ENCODE results near the gene USP54. TPM values are rescaled to one million over a fixed set of nuclear protein-coding genes. Genes with fewer than 3 reads are reported as not detected.

Gene USP54
- total RNA-seq, 1 donor from 2014 or later, result 3.4 TPM

- no peak for DNase-seq (ENCODE audit: low read depth in 2 of 2)
Observed at GRCh38 chr10:73537288-73537687, 53.9 kb downstream of the USP54 start.

- DNase-seq (ENCODE audit: low read depth in 2 of 2), result no peak
Observed at GRCh38 chr10:73534857-73535256, 56.3 kb downstream of the USP54 start.

GRCh38 chr10:73529089-73529832 is 61.9 kb downstream of the USP54 start:
- DNase-seq (ENCODE audit: low read depth in 2 of 2), result peak; percentile 82

GRCh38 chr10:73522263-73522662 is 68.9 kb downstream of the USP54 start:
- DNase-seq (ENCODE audit: low read depth in 2 of 2), result peak in 1 of 2 donors; percentile 50

GRCh38 chr10:73519336-73519735 is 71.8 kb downstream of the USP54 start:
- DNase-seq (ENCODE audit: low read depth in 2 of 2), result no peak

- DNase-seq (ENCODE audit: low read depth in 2 of 2), result peak; percentile 55 to 73
Observed at GRCh38 chr10:73517166-73517888, 73.8 kb downstream of the USP54 start.

GRCh38 chr10:73512207-73512743 is 78.9 kb downstream of the USP54 start:
- no peak for DNase-seq (ENCODE audit: low read depth in 2 of 2)

GRCh38 chr10:73509695-73510094 is 81.4 kb downstream of the USP54 start:
- DNase-seq (ENCODE audit: low read depth in 2 of 2), result no peak

- no peak for DNase-seq (ENCODE audit: low read depth in 2 of 2)
Observed at GRCh38 chr10:73506491-73506890, 84.7 kb downstream of the USP54 start.

GRCh38 chr10:73506074-73506473 is 85.1 kb downstream of the USP54 start:
- no peak for DNase-seq (ENCODE audit: low read depth in 2 of 2)

- no peak for DNase-seq (ENCODE audit: low read depth in 2 of 2)
Observed at GRCh38 chr10:73503037-73503436, 88.1 kb downstream of the USP54 start.

GRCh38 chr10:73501651-73502050 is 89.5 kb downstream of the USP54 start:
- DNase-seq (ENCODE audit: low read depth in 2 of 2), result peak in 1 of 2 donors; percentile 41

GRCh38 chr10:73497623-73498022 is 93.5 kb downstream of the USP54 start:
- no peak for DNase-seq (ENCODE audit: low read depth in 2 of 2)

- DNase-seq (ENCODE audit: low read depth in 2 of 2), result peak; percentile 97 to 98
Observed at GRCh38 chr10:73495884-73496674, 95.1 kb downstream of the USP54 start, which contains the start of gene PPP3CB. Gene PPP3CB, minus strand, starts transcription at chr10:73496024. Its CDS starts 135 bp downstream, at chr10:73495889.

GRCh38 chr10:73495226-73495883 is 95.8 kb downstream of the USP54 start:
- peak; percentile 89 to 90 for DNase-seq (ENCODE audit: low read depth in 2 of 2)

- DNase-seq (ENCODE audit: low read depth in 2 of 2), result no peak
Observed at GRCh38 chr10:73494877-73495225, 96.3 kb downstream of the USP54 start.

- DNase-seq (ENCODE audit: low read depth in 2 of 2), result no peak
Observed at GRCh38 chr10:73494213-73494612, 96.9 kb downstream of the USP54 start.

GRCh38 chr10:73493781-73494180 is 97.4 kb downstream of the USP54 start:
- DNase-seq (ENCODE audit: low read depth in 2 of 2), result no peak

GRCh38 chr10:73486601-73487000 is 104.5 kb downstream of the USP54 start:
- DNase-seq (ENCODE audit: low read depth in 2 of 2), result no peak

GRCh38 chr10:73485320-73485719 is 105.8 kb downstream of the USP54 start:
- DNase-seq (ENCODE audit: low read depth in 2 of 2), result no peak

GRCh38 chr10:73480158-73480557 is 111.0 kb downstream of the USP54 start:
- peak in 1 of 2 donors; percentile 49 for DNase-seq (ENCODE audit: low read depth in 2 of 2)
